Astrocyte of the cerebellum (primary cell): Measurements from ENCODE around the gene ZKSCAN3.
"Not testable (repeated sequence)": the region's sequence is repeated elsewhere in the genome, so short reads cannot be mapped to it uniquely, and the experiment has no call there.

Experiments used
- DNase-seq: peaks from one replicate; pipeline ENCODE4 v3.0.0-alpha.2; 2011; ENCODE audit warnings: low read depth
- H3K4me3 ChIP-seq: 2 replicates; pipeline ENCODE4 v1.5.1; 2011; ENCODE audit warnings: mild to moderate bottlenecking, low read depth, low read length, moderate library complexity
- in situ Hi-C: cut with HindIII; loops from 2 replicates; pipeline ENCODE4 v1.10.0; 2017; ENCODE audit warnings: low sequenced_read_pairs
- TF ChIP-seq, protein P1 (sequence below): IDR thresholded peaks from 2 replicates; pipeline ENCODE4 v1.5.1; 2012; ENCODE audit warnings: low read length, low read depth, moderate library complexity, mild to moderate bottlenecking; ENCODE audit errors: missing control alignments

Gene ZKSCAN3

GRCh38 chr6:28349892-28350737, at the start of gene ZKSCAN3:
TSS of gene ZKSCAN3 (plus strand) at chr6:28349947. CDS start at chr6:28359587, 9,640 bp downstream.
- in situ Hi-C loops, result no loop called here
- TF ChIP-seq, protein P1, sequence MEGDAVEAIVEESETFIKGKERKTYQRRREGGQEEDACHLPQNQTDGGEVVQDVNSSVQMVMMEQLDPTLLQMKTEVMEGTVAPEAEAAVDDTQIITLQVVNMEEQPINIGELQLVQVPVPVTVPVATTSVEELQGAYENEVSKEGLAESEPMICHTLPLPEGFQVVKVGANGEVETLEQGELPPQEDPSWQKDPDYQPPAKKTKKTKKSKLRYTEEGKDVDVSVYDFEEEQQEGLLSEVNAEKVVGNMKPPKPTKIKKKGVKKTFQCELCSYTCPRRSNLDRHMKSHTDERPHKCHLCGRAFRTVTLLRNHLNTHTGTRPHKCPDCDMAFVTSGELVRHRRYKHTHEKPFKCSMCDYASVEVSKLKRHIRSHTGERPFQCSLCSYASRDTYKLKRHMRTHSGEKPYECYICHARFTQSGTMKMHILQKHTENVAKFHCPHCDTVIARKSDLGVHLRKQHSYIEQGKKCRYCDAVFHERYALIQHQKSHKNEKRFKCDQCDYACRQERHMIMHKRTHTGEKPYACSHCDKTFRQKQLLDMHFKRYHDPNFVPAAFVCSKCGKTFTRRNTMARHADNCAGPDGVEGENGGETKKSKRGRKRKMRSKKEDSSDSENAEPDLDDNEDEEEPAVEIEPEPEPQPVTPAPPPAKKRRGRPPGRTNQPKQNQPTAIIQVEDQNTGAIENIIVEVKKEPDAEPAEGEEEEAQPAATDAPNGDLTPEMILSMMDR, result no peak
- H3K4me3 ChIP-seq, result peak within 1 kb of the TSS; percentile 92
- peak; percentile 28 for DNase-seq

GRCh38 chr6:28303570-28303969, 46.2 kb upstream of the ZKSCAN3 start:
- no peak overlapping the region for H3K4me3 ChIP-seq
- TF ChIP-seq, protein P1, result no peak
- in situ Hi-C loops, result no loop called here
- DNase-seq, result no peak

GRCh38 chr6:28306363-28306762, 43.4 kb upstream of the ZKSCAN3 start:
- H3K4me3 ChIP-seq, in situ Hi-C loops, DNase-seq: not testable (repeated sequence)

DNA sequence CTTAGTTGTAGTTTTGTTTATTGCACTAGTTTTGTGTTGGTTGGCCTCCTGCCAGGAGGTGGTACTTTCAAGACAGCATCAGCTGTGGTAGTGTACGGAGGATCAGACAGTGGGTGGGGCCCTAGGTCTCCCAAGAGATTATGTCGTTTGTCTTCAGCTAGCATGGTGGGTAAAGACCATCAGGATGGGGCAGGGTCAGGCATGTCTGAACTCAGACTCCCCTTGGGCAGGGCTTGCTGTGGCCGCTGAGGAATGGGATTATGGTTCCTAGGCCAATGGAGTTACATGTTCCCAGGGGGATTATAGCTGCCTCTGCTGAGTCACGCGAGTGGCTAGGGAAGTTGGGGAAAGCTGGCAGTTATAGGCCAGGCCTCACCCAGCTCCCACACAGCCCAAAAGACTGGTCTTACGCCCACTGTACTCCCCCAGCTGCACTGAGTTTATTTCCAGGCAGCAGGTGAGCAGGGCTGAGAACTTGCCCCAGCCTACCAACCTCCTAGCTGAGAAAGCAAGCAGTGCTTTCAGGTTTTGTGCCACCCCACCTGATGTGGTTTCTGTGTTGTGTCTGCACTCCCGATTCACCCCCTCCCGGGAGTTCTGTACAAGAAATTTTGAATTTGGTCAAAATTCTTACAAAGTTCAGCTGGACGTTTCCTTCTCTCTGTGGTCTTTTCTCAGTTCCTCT, 38.5 kb upstream of the ZKSCAN3 start:
- in situ Hi-C loops, result no loop called here
- no peak for DNase-seq
- TF ChIP-seq, protein P1, result no peak

GRCh38 chr6:28312939-28313338, 36.8 kb upstream of the ZKSCAN3 start:
- TF ChIP-seq, protein P1, result no peak
- H3K4me3 ChIP-seq, result no peak overlapping the region
- in situ Hi-C loops, result no loop called here
- no peak for DNase-seq

More for the DNA sequence above, 38.5 kb upstream of the ZKSCAN3 start:
- no peak overlapping the region for H3K4me3 ChIP-seq

- TF ChIP-seq, protein P1, result no peak
- no peak for DNase-seq
- in situ Hi-C loops, result no loop called here
- H3K4me3 ChIP-seq, result no peak overlapping the region
These were observed 34.1 kb upstream of the ZKSCAN3 start for GRCh38 chr6:28315628-28316027.

DNA sequence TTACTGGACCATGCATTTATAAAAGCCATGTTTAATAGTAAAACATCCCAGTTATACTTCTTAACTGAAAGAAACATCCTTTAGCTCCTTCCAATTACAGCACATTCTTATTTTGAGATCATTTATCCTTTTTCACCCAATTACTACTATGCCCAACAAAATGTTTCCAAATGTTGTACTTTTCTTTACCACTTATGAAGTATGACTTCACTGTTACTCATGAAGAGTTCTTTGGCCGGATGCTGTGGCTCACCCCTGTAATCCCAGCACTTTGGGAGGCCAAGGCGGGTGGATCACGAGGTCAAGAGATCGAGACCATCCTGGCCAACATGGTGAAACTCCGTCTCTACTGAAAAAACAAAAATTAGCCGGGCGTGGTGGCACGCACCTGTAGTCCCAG, 31.9 kb upstream of the ZKSCAN3 start:
- in situ Hi-C loops, H3K4me3 ChIP-seq, DNase-seq: not testable (repeated sequence)
